Activated CD8-positive, alpha-beta T cell treated with anti-CD3 and anti-CD28 coated beads, Interleukin-2, amount 10 ng/mL, durations not matched to agents 7 days and 5 days (primary cell): ENCODE measurements around the gene RUNX3. TPM values are rescaled to one million over a fixed set of nuclear protein-coding genes. Genes with fewer than 3 reads are reported as not detected.

Source experiments
- ATAC-seq: fragments of 150-1000 bp; cut with Tn5 transposase; one replicate; pipeline ENCODE4 v1.10.0; 2021; ENCODE audit warnings: moderate library complexity
- CTCF ChIA-PET: fragments of 350-600 bp; sonication (Branson Sonifier 250); formaldehyde crosslinking; loops from one replicate; lab custom pipeline; 2021; ENCODE audit warnings: antibody characterized with exemption; lab: Charles Lee
- POLR2A ChIA-PET: fragments of 350-600 bp; sonication (Branson Sonifier 250); formaldehyde crosslinking; loops from one replicate; lab custom pipeline; 2021; ENCODE audit warnings: antibody characterized with exemption; lab: Charles Lee
- DNase-seq: peaks from one replicate; pipeline ENCODE4 v3.0.0-alpha.2; 2020
- H3K27ac Mint-ChIP-seq: one replicate; pipeline ENCODE4 v1.8.0; 2021; ENCODE audit warnings: mild to moderate bottlenecking, mixed read lengths
- H3K27me3 Mint-ChIP-seq: one replicate; pipeline ENCODE4 v1.8.0; 2021; ENCODE audit warnings: low read depth, mixed read lengths
- H3K36me3 Mint-ChIP-seq: one replicate; pipeline ENCODE4 v1.8.0; 2021; ENCODE audit warnings: low read depth, mixed read lengths
- H3K4me1 Mint-ChIP-seq: one replicate; pipeline ENCODE4 v1.8.0; 2021; ENCODE audit warnings: low read depth, mixed read lengths
- H3K4me3 Mint-ChIP-seq: one replicate; pipeline ENCODE4 v1.8.0; 2021; ENCODE audit warnings: mild to moderate bottlenecking, mixed read lengths
- H3K9me3 Mint-ChIP-seq: one replicate; pipeline ENCODE4 v1.8.0; 2022; ENCODE audit warnings: mixed read lengths; ENCODE audit not compliant: insufficient read depth
- total RNA-seq, 2 experiments: library from RNA; stranded (reverse); gene quantifications; one replicate each; pipeline ENCODE4 v1.2.3, GENCODE V29; 2021

The RUNX3 gene
- total RNA-seq, 2 experiments from 2014 or later, result 144 to 147 TPM

DNA sequence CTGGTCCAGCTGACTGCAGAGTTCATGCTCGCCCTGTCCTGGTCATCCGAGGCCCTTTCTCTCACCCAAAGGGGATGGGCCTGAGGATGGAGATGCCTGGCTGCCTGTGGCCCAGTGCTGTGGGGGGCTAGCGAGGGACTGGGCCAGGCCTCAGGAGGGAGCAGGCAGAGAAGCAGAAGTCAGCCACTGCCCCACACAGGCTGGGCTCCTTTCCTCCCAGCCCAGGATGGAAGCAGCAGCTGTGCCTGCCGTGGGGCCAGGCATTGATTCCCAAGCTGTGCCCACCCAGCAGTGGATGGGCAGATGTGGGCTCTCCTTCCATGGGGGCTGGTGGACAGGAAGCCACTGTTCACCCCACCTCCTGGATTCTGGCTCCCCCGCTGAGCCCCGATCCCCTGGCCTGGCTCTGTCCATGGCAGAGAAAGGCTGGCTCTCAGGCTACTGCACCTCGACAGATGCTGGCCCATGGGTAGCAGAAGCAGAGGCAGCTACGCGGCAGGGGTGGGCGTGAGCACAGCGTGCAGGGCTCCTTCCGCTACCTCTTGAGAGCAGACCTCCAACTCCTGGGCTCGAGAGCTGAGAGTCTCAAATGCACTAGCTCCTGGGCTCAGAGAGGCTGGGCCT is 24.6 kb downstream of the RUNX3 start:
- H3K36me3 Mint-ChIP-seq, result peaks cover 83% of the 10 kb centered on the region
- no peaks in the 10 kb centered on the region for H3K27me3 Mint-ChIP-seq
- ChIA-PET POLR2A (no interaction called here), CTCF (no interaction called here)
- H3K4me3 Mint-ChIP-seq, result no peak overlapping the region
- H3K4me1 Mint-ChIP-seq, result peaks cover 16% of the 10 kb centered on the region
- no peak overlapping the region for H3K27ac Mint-ChIP-seq
- DNase-seq, result peak; percentile 20
- no peaks in the 10 kb centered on the region for H3K9me3 Mint-ChIP-seq
- no peak for ATAC-seq

DNA sequence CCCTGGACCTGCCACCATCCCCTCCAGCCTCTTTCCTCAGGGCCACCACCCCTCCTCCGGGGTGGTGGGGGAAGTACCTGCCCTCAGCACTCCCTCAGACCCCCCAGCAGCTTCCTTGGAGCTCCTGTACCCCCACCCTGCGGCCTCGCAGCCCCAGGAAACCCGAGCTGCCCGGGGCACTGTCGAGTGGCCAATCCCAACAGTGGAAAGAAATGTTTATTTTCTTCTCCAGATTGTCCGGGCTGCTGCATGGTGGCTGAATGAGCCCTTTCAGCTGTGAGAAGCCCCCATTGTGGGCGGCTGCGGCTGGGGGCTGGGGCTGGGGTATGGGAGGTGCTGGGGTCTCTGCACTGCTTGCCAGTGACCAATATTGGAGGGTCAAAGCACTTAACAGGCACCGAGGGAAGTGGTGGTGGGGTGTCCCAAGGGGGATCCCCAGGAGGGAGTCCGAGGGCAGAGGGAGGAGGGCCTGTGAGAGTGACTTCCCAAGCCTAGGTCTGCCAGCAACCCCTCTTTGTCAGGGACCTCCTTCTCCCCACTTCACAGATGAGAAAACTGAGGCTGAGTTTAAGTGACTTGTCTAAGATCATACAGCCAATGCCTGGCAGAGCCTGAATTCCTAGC is 25.2 kb downstream of the RUNX3 start:
- DNase-seq (peak; percentile 21), ATAC-seq (no peak)
- no peaks in the 10 kb centered on the region for H3K27me3 Mint-ChIP-seq
- ChIA-PET POLR2A (no interaction called here), CTCF (no interaction called here)
- H3K27ac Mint-ChIP-seq, result no peak overlapping the region
- peaks cover 17% of the 10 kb centered on the region for H3K4me1 Mint-ChIP-seq
- H3K9me3 Mint-ChIP-seq, result no peaks in the 10 kb centered on the region
- H3K4me3 Mint-ChIP-seq, result no peak overlapping the region
- H3K36me3 Mint-ChIP-seq, result peaks cover 86% of the 10 kb centered on the region

DNA sequence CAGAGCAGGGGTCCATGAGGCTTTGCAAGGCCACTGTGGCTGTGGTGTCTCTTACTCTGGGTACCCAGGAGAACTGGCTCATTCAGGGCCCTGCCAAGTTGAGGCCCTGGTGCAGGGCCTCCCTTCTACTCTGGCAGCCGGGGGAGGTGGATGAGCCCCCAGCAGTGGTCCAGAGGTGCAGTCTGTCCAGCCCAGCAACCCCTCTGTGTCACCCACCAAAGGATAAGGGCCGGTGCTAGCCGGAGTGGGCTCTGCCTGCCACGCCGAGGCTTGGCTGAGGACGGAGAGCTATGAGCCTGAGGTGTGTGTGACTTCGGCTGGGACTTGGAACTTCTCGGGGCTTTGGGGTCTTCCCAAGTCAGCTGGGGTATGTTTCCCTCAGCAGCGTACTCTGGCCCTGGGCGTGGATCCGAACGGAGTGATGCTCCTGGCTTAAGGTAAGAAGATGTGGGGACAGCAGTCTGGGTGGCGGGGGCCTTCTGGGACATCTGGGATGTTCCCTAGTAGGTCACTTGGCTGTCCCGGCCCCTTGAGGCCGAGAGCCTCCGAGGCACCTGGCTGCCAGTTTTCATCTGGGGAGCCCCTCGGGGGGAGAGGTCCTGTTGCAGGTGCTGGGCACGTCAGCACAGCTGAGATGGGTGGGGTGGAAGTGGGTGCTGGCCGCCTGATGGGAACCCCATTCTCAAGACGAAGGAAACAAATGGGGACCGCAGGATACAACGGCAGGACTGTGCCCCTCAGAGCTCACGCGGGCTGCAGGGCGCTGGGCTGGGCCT is 25.9 kb downstream of the RUNX3 start:
- Mint-ChIP-seq H3K4me1 (peaks cover 15% of the 10 kb centered on the region), H3K9me3 (no peaks in the 10 kb centered on the region), H3K4me3 (no peak overlapping the region), H3K27ac (peak overlapping the region; percentile 52), H3K27me3 (no peaks in the 10 kb centered on the region), H3K36me3 (peaks cover 85% of the 10 kb centered on the region)
- ChIA-PET CTCF (no interaction called here), POLR2A (no interaction called here)
- no peak for ATAC-seq
- peak; percentile 20 for DNase-seq

DNA sequence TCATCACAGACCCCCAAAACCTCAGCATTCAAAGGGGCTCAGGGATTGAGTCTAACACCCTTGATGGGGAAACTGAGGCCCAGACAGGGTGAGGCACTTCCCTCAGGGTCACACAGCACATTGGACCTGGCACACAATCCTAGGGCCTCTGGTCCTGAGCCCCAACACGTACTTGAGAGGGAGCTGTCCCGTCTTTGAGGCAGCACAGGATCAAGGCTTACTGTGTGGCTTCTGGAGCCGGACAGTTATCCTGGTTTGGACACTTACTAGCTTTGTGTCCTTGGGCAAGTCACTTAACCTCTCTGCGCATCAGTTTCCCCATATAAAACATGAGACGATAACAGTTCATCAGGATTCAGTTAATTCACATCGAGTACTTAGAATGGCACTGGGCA is 26.5 kb downstream of the RUNX3 start:
- Mint-ChIP-seq H3K27ac (peak overlapping the region; percentile 52), H3K4me3 (no peak overlapping the region), H3K4me1 (peaks cover 19% of the 10 kb centered on the region), H3K36me3 (peaks cover 82% of the 10 kb centered on the region), H3K9me3 (no peaks in the 10 kb centered on the region), H3K27me3 (no peaks in the 10 kb centered on the region)
- POLR2A ChIA-PET, result no interaction called here
- CTCF ChIA-PET, result no interaction called here
- ATAC-seq (no peak), DNase-seq (no peak)

- H3K4me1 Mint-ChIP-seq, result peaks cover 24% of the 10 kb centered on the region
- no peak overlapping the region for H3K4me3 Mint-ChIP-seq
- DNase-seq (peak; percentile 22), ATAC-seq (no peak)
- ChIA-PET POLR2A (interaction anchor here (0.6 kb wide), 1 partner anchor 253 kb away, joined by 4 read pairs; no protein-coding TSS in a partner anchor), CTCF (no interaction called here)
- H3K27ac Mint-ChIP-seq, result peak overlapping the region; percentile 11
- H3K36me3 Mint-ChIP-seq, result peaks cover 81% of the 10 kb centered on the region
- H3K9me3 Mint-ChIP-seq, result no peaks in the 10 kb centered on the region
- no peaks in the 10 kb centered on the region for H3K27me3 Mint-ChIP-seq
These were observed 27.0 kb downstream of the RUNX3 start for GRCh38 chr1:24903011-24903461.

GRCh38 chr1:24902471-24902891 is 27.6 kb downstream of the RUNX3 start:
- DNase-seq (peak; percentile 22), ATAC-seq (no peak)
- ChIA-PET CTCF (no interaction called here), POLR2A (interaction anchor here (0.6 kb wide), 1 partner anchor 254 kb away, joined by 4 read pairs; no protein-coding TSS in a partner anchor)
- Mint-ChIP-seq H3K36me3 (peaks cover 77% of the 10 kb centered on the region), H3K27ac (peak overlapping the region; percentile 39), H3K4me3 (no peak overlapping the region), H3K27me3 (no peaks in the 10 kb centered on the region), H3K4me1 (peaks cover 23% of the 10 kb centered on the region), H3K9me3 (no peaks in the 10 kb centered on the region)

DNA sequence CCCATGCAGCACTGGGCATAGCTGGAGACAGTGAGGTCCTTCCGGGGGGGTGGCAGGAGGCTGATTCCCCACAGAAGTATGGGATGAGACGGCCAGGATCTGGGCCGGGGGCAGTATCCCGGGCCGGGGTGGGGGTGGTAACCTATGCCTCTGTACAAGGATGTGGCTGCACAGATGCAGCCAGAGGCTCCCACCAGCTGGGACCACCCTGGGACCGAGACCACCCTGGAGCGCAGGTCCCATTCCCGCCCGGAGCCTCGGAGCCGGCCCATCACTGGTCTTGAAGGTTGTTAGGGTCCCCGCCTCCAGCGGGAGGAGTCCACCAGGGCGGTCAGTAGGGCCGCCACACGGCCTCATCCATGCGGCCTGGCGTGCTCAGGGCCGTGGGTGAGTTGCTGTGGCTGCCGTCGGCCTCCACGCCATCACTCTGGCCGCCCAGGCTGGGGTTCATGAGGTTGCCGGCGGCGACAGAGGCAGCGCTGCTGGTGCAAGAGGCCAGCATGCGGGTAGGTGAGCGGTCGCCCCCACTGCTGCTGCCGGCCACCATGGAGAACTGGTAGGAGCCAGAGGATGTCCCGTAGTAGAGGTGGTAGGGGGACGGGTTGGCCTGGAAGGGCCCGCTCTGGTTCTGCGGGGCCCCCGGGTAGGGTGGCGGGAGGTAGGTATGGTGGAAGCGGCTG is 28.1 kb downstream of the RUNX3 start:
- Mint-ChIP-seq H3K27ac (no peak overlapping the region), H3K9me3 (no peaks in the 10 kb centered on the region), H3K4me3 (no peak overlapping the region), H3K36me3 (peaks cover 72% of the 10 kb centered on the region), H3K4me1 (peaks cover 22% of the 10 kb centered on the region), H3K27me3 (no peaks in the 10 kb centered on the region)
- DNase-seq (peak; percentile 20), ATAC-seq (no peak)
- CTCF ChIA-PET, result no interaction called here
- POLR2A ChIA-PET, result interaction anchor here (0.6 to 1.2 kb wide), 2 partner anchors 7 to 254 kb away, joined by 3 to 4 read pairs; no protein-coding TSS in a partner anchor

- no peaks in the 10 kb centered on the region for H3K9me3 Mint-ChIP-seq
- ATAC-seq, result no peak
- ChIA-PET POLR2A (interaction anchor here (0.5 to 1.2 kb wide), 3 partner anchors 8 to 919 kb away, joined by 3 read pairs; partner anchors contain the start of gene MTFR1L), CTCF (no interaction called here)
- H3K4me3 Mint-ChIP-seq, result no peak overlapping the region
- H3K27me3 Mint-ChIP-seq, result no peaks in the 10 kb centered on the region
- H3K36me3 Mint-ChIP-seq, result peaks cover 65% of the 10 kb centered on the region
- DNase-seq, result peak; percentile 24
- peaks cover 22% of the 10 kb centered on the region for H3K4me1 Mint-ChIP-seq
- H3K27ac Mint-ChIP-seq, result no peak overlapping the region
These were observed 28.9 kb downstream of the RUNX3 start for GRCh38 chr1:24900985-24901781.

DNA sequence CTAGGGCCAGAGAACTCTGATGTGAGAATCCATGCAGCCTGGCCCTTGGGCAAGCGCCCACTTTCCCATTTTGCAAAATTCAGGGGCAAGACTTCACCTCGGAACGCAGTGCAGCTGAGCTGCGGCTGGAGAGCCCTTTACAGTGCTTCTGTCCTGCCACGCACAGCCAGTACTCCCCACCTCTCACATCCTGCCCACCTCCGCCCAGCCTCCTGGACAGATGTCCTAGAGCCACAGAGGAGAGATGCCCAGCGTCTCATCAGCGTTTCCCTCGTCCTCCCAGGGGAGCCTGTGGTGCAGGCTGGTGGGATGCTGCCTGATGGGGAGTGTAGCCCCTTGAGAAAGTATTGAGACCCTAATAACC is 29.6 kb downstream of the RUNX3 start:
- H3K4me1 Mint-ChIP-seq, result peaks cover 22% of the 10 kb centered on the region
- H3K27me3 Mint-ChIP-seq, result no peaks in the 10 kb centered on the region
- ChIA-PET CTCF (interaction anchor here (1.0 to 3.0 kb wide), 2 partner anchors 12 to 53 kb away, joined by 3 to 16 read pairs; no protein-coding TSS in a partner anchor), POLR2A (interaction anchor here (0.5 to 1.5 kb wide), 3 partner anchors 9 to 73 kb away, joined by 3 to 4 read pairs (median 3); no protein-coding TSS in a partner anchor)
- no peak for ATAC-seq
- H3K4me3 Mint-ChIP-seq, result peak overlapping the region; percentile 28
- H3K27ac Mint-ChIP-seq, result peak overlapping the region; percentile 65
- DNase-seq, result peak; percentile 22
- H3K36me3 Mint-ChIP-seq, result peaks cover 59% of the 10 kb centered on the region
- H3K9me3 Mint-ChIP-seq, result no peaks in the 10 kb centered on the region

GRCh38 chr1:24899581-24900485 is 30.2 kb downstream of the RUNX3 start:
- POLR2A ChIA-PET, result interaction anchor here (1.5 to 1.6 kb wide), 2 partner anchors 26 to 32 kb away, joined by 3 to 4 read pairs; no protein-coding TSS in a partner anchor
- ATAC-seq (no peak), DNase-seq (no peak)
- H3K27ac Mint-ChIP-seq, result peak overlapping the region; percentile 65
- H3K4me1 Mint-ChIP-seq, result peaks cover 22% of the 10 kb centered on the region
- CTCF ChIA-PET, result interaction anchor here (1.0 to 3.0 kb wide), 3 partner anchors 13 to 52 kb away, joined by 3 to 16 read pairs (median 5); no protein-coding TSS in a partner anchor
- H3K27me3 Mint-ChIP-seq, result no peaks in the 10 kb centered on the region
- peaks cover 54% of the 10 kb centered on the region for H3K36me3 Mint-ChIP-seq
- peak overlapping the region; percentile 28 for H3K4me3 Mint-ChIP-seq
- no peaks in the 10 kb centered on the region for H3K9me3 Mint-ChIP-seq
